ENCODE results near the gene COL27A1. TPM values are rescaled to one million over a fixed set of nuclear protein-coding genes. Genes with fewer than 3 reads are reported as not detected.
"Not testable (repeated sequence)": the region's sequence is repeated elsewhere in the genome, so short reads cannot be mapped to it uniquely, and the experiment has no call there.

The COL27A1 gene
- polyA plus RNA-seq, 3 donors from 2014 or later = not detected

DNA sequence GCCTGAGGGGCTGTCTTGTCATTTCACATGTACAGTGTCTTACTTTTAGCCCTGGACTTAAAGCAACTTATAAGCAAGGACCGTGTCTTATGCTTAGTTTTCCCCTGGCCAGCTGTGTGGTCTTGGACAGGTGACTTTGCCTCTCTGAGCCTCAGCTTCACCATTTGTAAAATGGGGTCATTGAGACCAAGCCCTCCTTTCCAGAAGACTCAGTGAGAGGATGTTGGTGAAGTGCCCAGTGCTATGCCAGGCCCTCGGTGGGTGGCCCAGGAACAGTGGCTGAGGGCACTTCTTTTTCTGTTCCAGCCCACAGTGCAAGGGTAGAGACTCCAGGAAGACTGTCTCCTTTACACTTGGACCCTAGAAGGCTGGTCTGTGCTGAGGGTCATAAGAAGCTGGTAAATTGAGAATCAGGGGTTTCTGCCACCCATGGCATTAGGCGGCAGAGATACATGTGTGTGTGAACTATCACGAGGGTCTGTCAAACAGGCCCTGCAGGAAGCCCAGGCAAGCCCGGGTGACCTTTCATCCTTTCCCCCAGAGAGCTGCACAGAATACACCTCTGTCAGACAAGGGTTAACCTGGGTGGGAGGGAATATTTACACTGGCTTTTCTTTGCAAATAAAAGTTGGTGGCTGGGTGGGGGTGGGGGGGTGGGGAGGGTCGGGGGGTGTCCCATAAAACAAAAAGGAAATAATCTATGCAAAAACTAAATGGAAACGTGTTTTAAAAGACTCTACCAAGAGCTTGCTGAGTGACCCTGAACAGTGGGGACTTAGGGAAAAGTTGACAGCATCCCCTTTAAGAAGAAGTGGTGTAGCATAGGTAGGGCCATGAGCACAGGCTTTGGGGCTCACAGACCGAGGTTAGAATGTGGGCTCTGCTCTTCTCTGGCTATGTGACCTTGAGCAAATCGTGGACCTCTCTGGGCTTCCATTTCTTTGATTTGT is 35.8 kb upstream of the COL27A1 start:
- DNase-seq = no peak
- no peaks in the 10 kb centered on the region for H3K36me3 Mint-ChIP-seq
- no peak overlapping the region for H3K27ac Mint-ChIP-seq
- no peak overlapping the region for H3K4me3 Mint-ChIP-seq
- no peaks in the 10 kb centered on the region for H3K9me3 Mint-ChIP-seq
- H3K27me3 Mint-ChIP-seq (ENCODE audit: low read depth in 3 of 3) = peaks cover 0 to 4% (median 0%) of the 10 kb centered on the region in 3 donors
- H3K4me1 Mint-ChIP-seq = no peaks in the 10 kb centered on the region

DNA sequence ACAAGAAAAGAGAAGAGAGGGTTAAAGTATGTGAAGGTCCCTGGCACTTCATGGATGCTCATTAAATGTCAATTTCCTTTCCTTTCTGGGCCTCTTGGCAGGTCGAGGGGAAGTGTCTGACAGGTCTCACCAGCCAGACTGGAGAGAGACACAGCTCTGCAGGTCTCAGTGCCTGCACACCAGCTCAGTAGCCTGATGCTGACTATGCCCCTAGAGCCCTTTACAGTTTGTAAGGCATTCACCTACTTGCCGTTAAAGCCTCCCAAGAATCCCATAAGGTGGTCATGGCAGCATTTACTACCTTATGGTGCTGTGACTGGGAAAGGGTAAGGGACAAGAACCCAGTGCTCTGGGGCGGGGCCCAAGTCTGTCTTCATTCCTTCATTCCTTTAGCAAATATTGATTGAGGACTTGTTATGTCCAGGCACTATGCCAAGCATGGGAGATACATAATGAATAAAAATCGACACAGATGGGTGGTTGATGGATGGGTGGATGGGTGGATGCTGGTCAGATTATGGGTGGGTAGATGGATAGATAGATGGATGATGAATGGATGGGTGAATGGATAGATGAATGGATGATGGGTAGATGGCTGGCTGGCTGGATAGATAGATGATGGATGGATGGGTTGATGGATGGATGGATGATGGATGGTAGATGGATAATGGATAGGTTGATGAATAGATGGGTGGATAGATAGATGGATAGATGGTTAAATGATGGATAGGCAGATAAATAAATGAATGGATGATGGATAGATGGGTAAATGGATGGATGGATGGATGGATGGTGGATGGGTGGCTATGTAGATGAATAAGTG is 34.9 kb upstream of the COL27A1 start:
- H3K9me3 Mint-ChIP-seq = no peaks in the 10 kb centered on the region
- H3K36me3 Mint-ChIP-seq = no peaks in the 10 kb centered on the region
- peaks cover 0 to 4% (median 0%) of the 10 kb centered on the region in 3 donors for H3K27me3 Mint-ChIP-seq (ENCODE audit: low read depth in 3 of 3)
- no peak overlapping the region for H3K4me3 Mint-ChIP-seq
- no peak overlapping the region for H3K27ac Mint-ChIP-seq
- no peaks in the 10 kb centered on the region for H3K4me1 Mint-ChIP-seq
- no peak for DNase-seq

DNA sequence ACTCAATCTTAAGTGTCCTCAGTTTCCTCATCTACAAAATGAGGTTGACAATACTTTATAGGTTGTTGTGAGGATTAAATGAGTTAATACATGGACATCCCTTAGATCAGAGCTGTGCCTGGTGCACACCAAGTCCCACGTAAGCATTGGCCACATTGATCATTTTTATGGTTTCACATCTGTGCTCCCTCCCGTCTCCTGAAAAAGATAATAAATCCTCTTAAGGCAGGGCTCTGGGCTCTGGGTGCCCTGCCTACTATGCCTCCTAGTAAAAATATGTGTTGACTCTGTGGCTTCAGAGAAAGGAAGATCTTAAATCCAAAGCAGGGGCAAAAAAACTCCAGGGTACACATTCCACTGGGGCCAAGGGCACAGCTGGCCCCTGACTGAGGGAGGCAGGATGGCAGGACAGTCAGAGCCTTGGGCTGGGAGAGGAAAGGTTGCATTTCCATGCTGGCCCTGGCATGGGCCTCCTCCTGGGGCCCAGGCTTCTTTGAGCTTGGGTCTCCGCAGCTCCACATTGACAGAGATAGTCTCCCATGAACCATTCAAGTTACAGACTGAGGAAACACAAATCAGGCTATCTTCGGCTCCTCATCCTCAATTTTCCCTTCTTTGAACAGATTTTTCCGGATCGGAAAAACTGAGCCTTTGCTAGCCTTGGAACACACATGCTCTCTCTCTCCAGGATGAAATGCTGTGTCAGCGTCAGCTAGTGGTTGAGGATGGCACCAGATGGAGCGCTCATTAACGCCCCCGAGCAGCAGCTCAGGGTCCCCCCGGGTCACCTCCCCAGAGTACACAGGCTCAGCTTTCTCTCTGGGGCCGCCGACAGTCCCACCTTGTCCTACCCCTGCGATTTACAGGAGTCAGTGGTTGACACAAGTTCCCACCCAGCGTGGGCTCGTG is 33.9 kb upstream of the COL27A1 start:
- no peak for DNase-seq
- peaks cover 0 to 4% (median 2%) of the 10 kb centered on the region in 3 donors for H3K27me3 Mint-ChIP-seq (ENCODE audit: low read depth in 3 of 3)
- no peak overlapping the region for H3K27ac Mint-ChIP-seq
- no peaks in the 10 kb centered on the region for H3K4me1 Mint-ChIP-seq
- H3K4me3 Mint-ChIP-seq = no peak overlapping the region
- no peaks in the 10 kb centered on the region for H3K9me3 Mint-ChIP-seq
- no peaks in the 10 kb centered on the region for H3K36me3 Mint-ChIP-seq

DNA sequence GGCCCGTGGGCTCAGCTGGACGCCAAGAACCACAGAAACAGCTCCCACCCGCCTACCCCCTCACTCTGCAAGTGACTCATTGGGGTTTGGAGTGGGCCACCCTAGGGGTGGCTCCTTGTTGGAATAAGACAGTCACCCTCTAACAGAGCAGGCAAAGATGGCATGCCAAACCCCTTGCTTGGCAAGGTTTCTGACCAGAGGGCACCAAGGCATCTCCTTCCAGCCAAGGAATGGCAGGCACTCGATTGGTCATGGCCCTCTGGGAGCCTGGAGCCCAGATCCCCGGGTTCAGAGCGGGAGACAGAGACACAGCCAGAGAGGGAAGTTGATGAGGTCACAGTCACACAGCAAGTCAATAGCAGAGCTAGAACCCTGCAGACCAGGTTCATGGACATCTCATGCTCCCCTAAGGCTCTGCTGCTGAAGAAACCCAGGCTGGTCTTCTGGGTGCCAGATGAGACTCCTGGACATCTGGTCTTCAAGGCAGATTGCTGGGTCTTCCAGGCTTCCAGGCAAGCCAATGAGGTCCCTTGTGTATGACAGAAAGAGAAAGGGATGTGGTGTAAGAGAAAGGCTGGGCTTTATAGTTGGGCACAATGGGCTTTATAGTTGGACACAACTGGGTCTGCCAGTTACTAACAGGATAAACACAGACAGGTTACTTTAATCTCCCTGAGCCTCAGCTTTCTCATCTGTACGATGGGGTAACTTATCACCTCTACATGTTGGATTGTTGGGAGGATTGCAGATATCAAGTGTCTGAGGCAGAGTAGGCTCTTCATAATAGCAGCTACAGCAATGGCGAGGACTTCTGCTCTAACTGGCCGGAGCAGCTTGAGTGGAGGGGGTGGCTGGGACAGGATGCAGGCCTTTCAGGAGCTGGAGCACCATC is 33.0 kb upstream of the COL27A1 start:
- H3K36me3 Mint-ChIP-seq = peaks cover 0 to 3% (median 0%) of the 10 kb centered on the region in 3 donors
- DNase-seq = no peak
- H3K27ac Mint-ChIP-seq = no peak overlapping the region
- H3K4me1 Mint-ChIP-seq = no peaks in the 10 kb centered on the region
- peaks cover 2 to 4% (median 2%) of the 10 kb centered on the region in 3 donors for H3K27me3 Mint-ChIP-seq (ENCODE audit: low read depth in 3 of 3)
- H3K4me3 Mint-ChIP-seq = no peak overlapping the region
- H3K9me3 Mint-ChIP-seq = peaks cover 0 to 3% (median 0%) of the 10 kb centered on the region in 6 donors

DNA sequence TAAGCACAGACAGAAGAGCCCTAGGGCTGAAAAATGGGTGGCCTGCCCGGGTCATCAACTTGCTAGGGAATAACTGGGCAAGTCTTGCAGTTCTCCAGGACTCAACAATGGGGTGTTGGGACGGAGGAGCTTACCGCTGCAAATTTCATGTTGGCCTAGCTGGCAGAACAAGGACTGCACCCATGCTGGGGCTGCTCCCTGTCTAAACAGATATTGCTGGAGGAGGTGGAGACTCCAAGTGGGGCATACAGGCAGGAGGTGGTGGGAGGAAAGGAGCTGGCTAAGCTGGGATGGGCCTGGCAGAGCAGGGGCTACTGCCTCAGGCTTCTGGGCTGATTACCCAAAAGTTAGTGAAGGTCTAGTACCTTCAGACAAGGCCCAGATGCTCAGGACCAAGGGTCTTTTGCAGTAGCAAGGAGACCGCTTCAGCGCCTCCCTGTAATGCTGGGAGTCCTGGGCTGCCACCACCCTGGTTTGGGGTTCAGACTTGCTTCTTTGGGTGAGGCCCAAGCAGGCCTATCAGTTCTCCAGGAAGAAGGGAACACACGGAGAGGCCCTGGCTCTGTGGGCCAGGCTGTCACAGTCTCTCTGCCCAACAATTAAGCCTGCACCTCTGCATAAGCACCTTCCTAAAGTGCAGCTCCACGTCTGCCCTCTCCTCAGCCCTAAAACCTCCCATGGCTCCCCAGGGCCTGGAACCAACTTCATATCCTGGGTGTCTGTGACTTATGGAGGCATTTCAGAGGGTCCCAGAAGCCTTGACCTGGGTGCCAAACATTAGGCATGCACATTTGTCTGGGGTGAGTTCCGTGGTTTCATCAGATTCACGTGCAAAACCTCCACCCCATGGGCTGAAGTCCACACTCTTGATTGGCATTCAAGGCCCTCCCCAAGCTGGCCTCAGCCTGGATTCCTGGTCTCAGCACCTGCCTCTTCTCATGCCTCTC is 32.0 kb upstream of the COL27A1 start:
- Mint-ChIP-seq H3K27me3 (ENCODE audit: low read depth in 3 of 3) (peaks cover 2 to 7% (median 6%) of the 10 kb centered on the region in 3 donors), H3K4me1 (no peaks in the 10 kb centered on the region)

DNA sequence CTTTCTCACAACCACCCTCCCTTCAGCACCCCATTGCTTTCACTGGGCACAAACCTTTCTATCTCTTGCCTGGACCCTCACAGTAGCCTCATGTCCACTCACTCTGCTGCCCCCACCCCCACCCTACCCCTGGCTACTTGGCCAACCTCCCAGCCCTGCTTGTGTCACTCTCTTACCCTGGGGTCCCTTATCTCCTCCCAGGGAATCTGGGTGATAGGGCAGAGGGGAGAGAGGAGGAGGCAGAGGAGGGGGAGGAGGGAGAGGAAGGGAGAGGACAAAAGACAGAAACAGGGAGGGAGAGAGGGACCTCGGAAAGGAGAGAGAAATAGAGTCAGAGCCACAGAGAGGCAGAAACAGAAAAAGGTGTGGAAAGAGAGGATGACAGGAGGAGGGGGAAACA is 31.2 kb upstream of the COL27A1 start:
- peaks cover 2 to 8% (median 8%) of the 10 kb centered on the region in 3 donors for H3K27me3 Mint-ChIP-seq (ENCODE audit: low read depth in 3 of 3)
- H3K9me3 Mint-ChIP-seq = peaks cover 0 to 9% (median 3%) of the 10 kb centered on the region in 6 donors

More for the DNA sequence above, 32.0 kb upstream of the COL27A1 start:
- H3K36me3 Mint-ChIP-seq = peaks cover 0 to 3% (median 0%) of the 10 kb centered on the region in 3 donors
- H3K4me3 Mint-ChIP-seq = no peak overlapping the region
- H3K9me3 Mint-ChIP-seq = peaks cover 0 to 7% (median 3%) of the 10 kb centered on the region in 6 donors
- DNase-seq = no peak
- no peak overlapping the region for H3K27ac Mint-ChIP-seq

DNA sequence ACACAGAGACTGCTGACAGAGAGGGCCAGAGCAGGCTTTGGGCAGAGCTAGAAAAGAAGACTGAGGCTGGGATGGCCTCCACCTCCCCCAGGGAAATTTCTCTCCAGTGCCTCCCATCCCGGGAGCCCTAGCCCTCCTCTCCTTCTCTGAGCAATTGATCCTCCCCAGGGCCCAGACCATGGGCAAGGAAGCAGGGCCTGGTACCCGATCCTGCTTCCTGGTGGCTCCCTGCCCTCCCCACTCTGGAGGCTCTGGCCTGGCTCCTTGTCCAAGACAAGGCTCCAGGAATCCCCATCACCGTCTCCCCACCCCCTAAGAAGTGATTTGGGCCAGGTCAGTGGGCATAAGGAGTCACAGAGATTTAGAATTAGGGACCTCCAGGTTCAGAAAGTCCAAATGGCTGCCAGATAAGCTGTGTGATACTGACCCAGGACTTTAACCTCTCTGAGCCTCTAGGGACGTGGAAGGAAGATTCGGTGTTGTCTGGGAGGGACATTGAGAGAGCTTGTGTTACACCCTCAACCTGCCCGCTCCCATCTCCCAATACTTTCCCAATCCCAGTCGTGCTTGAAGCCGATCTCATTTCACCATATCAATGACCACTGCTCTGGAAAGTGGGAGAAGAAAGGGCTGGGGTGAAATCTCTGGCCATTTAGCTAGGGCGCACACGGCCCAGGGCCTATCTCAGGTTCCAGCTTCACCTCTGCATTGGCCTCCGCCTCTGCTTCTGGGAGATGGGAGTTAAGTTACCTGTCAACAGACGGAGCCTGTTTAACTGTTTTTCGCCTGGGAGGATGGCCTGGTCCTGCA is 30.5 kb upstream of the COL27A1 start:
- Mint-ChIP-seq H3K27ac (no peak overlapping the region), H3K36me3 (peaks cover 0 to 3% (median 0%) of the 10 kb centered on the region in 3 donors), H3K9me3 (peaks cover 0 to 9% (median 3%) of the 10 kb centered on the region in 6 donors), H3K4me1 (no peaks in the 10 kb centered on the region), H3K27me3 (ENCODE audit: low read depth in 3 of 3) (peaks cover 2 to 8% (median 8%) of the 10 kb centered on the region in 3 donors), H3K4me3 (no peak overlapping the region)
- DNase-seq = no peak

More for the DNA sequence above, 31.2 kb upstream of the COL27A1 start:
- H3K27ac Mint-ChIP-seq = no peak overlapping the region
- peaks cover 0 to 3% (median 0%) of the 10 kb centered on the region in 3 donors for H3K36me3 Mint-ChIP-seq
- no peaks in the 10 kb centered on the region for H3K4me1 Mint-ChIP-seq
- DNase-seq = no peak
- no peak overlapping the region for H3K4me3 Mint-ChIP-seq

DNA sequence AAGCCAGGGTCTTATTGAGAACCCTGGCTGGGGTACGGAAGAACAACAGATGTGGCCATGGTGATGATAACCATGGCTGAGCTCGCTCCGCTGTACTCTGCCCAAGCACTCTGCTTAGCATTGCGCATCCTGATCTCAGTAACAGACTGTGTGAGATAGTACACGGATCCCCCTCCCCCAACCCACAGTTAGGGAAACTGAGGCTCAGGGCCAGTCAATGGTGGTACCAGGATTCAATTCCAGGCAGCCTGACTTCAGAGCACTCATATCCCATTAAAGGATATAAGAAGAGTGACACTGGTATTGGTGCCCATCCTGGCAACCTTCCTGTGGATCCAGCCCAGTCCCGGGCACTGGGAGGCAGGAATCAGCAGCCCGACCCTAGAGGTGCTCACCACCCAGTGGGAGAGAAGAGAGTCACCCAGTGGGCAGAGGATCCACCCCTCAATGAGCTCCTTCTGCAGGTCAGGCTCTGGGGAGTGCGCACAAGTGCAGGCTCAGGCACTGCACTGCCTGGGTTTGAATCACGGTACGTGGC is 29.8 kb upstream of the COL27A1 start:
- Mint-ChIP-seq H3K4me3 (no peak overlapping the region), H3K36me3 (peaks cover 0 to 3% (median 0%) of the 10 kb centered on the region in 3 donors), H3K4me1 (no peaks in the 10 kb centered on the region), H3K27ac (no peak overlapping the region), H3K27me3 (ENCODE audit: low read depth in 3 of 3) (peaks cover 2 to 10% (median 8%) of the 10 kb centered on the region in 3 donors), H3K9me3 (peaks cover 0 to 9% (median 3%) of the 10 kb centered on the region in 6 donors)
- DNase-seq = no peak

DNA sequence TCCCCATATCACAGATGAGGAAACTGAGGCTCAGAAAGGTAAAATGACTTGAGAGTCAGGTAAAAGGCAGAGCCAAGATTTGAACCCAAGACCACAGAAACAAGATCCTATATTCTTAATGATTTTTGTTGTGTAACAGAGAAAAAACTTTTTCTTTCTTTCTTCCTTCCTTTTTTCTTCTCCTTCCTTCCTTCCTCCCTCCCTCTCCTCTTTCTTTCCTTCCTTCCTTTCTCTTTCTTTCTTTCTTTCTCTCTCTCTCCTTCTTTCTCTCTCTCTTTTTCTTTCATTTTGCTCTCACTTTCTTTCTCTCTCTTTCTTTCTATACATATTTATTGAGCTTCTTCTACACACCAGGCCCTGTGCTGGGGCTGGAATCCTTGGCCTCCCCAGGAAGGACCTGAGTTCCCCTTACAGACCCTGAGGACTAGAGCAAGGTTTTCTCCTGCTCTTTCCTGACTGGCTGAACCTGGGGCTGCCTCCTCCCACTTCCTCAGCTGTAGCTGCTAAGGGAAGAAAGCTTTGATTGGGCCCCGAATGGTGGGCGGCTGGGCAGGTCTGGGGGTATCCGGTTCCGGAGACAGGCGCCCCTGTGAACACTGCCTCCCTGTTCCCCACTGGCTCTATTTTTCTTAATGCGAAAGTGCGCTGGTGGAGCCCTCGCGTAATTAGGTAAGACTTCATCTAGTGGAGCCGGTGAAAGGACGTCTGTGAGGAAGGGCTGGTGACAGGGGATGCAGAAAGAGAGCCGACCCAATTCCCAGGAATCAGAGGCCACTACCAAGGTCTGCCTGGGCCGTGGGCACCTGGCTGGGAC is 28.9 kb upstream of the COL27A1 start:
- H3K4me3 Mint-ChIP-seq = no peak overlapping the region
- no peaks in the 10 kb centered on the region for H3K4me1 Mint-ChIP-seq
- peaks cover 5 to 12% (median 8%) of the 10 kb centered on the region in 3 donors for H3K27me3 Mint-ChIP-seq (ENCODE audit: low read depth in 3 of 3)

DNA sequence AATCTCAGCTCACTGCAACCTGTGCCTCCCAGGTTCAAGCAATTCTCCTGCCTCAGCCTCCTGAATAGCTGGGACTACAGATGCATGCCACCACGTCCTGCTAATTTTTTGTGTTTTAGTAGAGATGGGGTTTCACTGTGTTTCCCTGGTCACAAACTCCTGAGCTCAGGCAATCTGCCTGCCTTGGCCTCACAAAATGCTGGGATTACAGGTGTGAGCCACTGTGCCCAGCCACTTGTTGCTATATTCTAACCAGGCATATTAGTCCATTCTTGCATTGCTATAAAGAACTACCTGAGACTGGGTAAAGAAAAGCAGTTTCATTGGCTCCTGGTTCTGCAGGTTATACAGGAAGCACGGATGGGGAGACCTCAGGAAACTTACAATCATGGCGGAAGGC is 26.6 kb upstream of the COL27A1 start:
- DNase-seq, H3K36me3 Mint-ChIP-seq, H3K4me3 Mint-ChIP-seq, H3K4me1 Mint-ChIP-seq, H3K27ac Mint-ChIP-seq, H3K9me3 Mint-ChIP-seq: not testable (repeated sequence)
- peaks cover 5 to 14% (median 11%) of the 10 kb centered on the region in 3 donors for H3K27me3 Mint-ChIP-seq (ENCODE audit: low read depth in 3 of 3)

More for the DNA sequence above, 28.9 kb upstream of the COL27A1 start:
- no peak overlapping the region for H3K27ac Mint-ChIP-seq
- peaks cover 0 to 3% (median 0%) of the 10 kb centered on the region in 3 donors for H3K36me3 Mint-ChIP-seq
- peaks cover 0 to 9% (median 3%) of the 10 kb centered on the region in 6 donors for H3K9me3 Mint-ChIP-seq
- no peak for DNase-seq

Data from immature natural killer cell (primary cell).